Bronchial epithelial cell (primary cell): Measurements from ENCODE around the gene FAM163B. TPM values are rescaled to one million over a fixed set of nuclear protein-coding genes. Genes with fewer than 3 reads are reported as not detected.

Experiments used
- DNase-seq: peaks from one replicate; pipeline ENCODE4 v3.0.0-alpha.2; 2010; ENCODE audit warnings: low read depth
- FAIRE-seq: peaks from 2 replicates; lab custom pipeline; 2011; peaks lifted over from hg19 to GRCh38; lab: Jason Lieb, UNC
- H3K27me3 ChIP-seq: 2 replicates; pipeline ENCODE4 v1.5.1; 2011; ENCODE audit warnings: low read length; ENCODE audit not compliant: control insufficient read depth, insufficient read depth
- H3K36me3 ChIP-seq: 2 replicates; pipeline ENCODE4 v1.5.1; 2011; ENCODE audit warnings: low read length; ENCODE audit not compliant: control insufficient read depth, insufficient read depth
- H3K4me3 ChIP-seq: 2 replicates; pipeline ENCODE4 v1.5.1; 2011; ENCODE audit warnings: mild to moderate bottlenecking, low read depth, low read length, control low read depth
- CTCF ChIP-seq: IDR thresholded peaks from 2 replicates; pipeline ENCODE4 v1.5.1; 2011; ENCODE audit warnings: mild to moderate bottlenecking, moderate library complexity, low read length, control low read depth, inconsistent platforms; ENCODE audit not compliant: insufficient read depth, severe bottlenecking
- total RNA-seq: library from RNA; depleted of rRNA; stranded (reverse); fragments of >200 nt; gene quantifications from 2 replicates; pipeline ENCODE4 v1.2.1, GENCODE V29; 2014

Gene FAM163B
- total RNA-seq, 1 donor from 2014 or later, result not detected

DNA sequence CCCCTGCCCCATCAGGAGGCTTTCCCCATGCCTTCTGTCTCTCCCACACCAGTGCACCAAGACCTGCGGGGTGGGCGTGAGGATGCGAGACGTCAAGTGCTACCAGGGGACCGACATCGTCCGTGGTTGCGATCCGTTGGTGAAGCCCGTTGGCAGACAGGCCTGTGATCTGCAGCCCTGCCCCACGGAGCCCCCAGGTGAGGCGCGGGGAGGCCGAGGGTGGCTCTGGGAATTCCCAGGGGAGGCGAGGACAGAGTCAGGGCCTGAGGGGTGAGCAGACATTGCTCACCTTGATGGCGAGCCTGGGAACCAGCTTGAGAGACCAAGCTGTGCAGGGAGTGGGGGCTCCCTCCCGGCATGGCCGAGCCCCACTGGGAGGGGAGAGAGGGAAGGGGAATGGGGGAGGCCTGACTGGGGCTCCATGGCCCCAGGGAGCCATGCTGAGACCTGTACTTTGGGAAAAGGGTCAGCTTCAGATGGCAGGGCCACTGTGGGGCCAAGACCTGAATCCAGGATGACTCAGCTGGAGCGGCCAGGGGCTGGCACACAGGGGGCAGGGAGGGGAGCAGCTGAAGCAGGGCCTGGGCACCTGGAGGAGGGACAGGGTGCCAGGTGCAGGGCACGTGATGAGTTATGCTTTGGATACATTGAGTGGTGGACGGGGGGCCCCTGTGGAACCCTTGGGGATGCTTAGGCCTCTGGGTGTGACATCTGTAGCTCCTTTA, 35.2 kb downstream of the FAM163B start:
- H3K36me3 ChIP-seq, result no peaks in the 10 kb centered on the region
- no peak overlapping the region for H3K4me3 ChIP-seq
- DNase-seq (no peak), FAIRE-seq (no peak)
- TF ChIP-seq CTCF, result no peak
- H3K27me3 ChIP-seq, result peaks cover 5% of the 10 kb centered on the region

- peaks cover 5% of the 10 kb centered on the region for H3K27me3 ChIP-seq
These were observed 36.3 kb downstream of the FAM163B start for GRCh38 chr9:133572821-133573361.

GRCh38 chr9:133571896-133572595, 37.1 kb downstream of the FAM163B start:
- FAIRE-seq (no peak), DNase-seq (no peak)
- TF ChIP-seq CTCF, result no peak
- H3K4me3 ChIP-seq, result no peak overlapping the region
- no peaks in the 10 kb centered on the region for H3K36me3 ChIP-seq
- peaks cover 5% of the 10 kb centered on the region for H3K27me3 ChIP-seq

More at GRCh38 chr9:133572821-133573361, 36.3 kb downstream of the FAM163B start:
- DNase-seq (no peak), FAIRE-seq (no peak)
- no peak for TF ChIP-seq CTCF
- no peaks in the 10 kb centered on the region for H3K36me3 ChIP-seq
- no peak overlapping the region for H3K4me3 ChIP-seq

- FAIRE-seq (no peak), DNase-seq (no peak)
- Histone ChIP-seq H3K27me3 (peaks cover 3% of the 10 kb centered on the region), H3K36me3 (no peaks in the 10 kb centered on the region), H3K4me3 (no peak overlapping the region)
- no peak for TF ChIP-seq CTCF
These were observed 37.7 kb downstream of the FAM163B start for GRCh38 chr9:133571391-133571890.

DNA sequence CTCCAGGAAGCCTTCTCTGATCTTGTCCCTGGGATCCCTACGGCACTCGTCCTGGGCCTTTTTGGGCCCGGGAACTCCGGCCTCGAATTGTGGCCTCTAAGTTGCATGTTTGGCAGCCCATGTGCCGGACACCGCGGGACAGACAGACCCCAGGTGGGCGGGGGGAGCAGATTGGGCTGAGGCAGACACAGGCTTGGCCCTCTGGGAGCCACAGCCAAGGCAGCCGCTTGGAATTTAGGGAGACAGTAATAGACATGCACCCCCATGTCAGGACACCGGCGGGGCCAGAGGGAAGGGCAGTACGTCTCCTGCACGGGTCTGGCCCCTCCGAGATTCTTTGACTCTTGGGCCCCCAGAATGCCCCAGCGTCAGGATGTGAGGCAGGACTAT, 38.5 kb downstream of the FAM163B start:
- DNase-seq, result no peak
- Histone ChIP-seq H3K4me3 (no peak overlapping the region), H3K36me3 (no peaks in the 10 kb centered on the region), H3K27me3 (peaks cover 4% of the 10 kb centered on the region)
- FAIRE-seq, result no peak
- no peak for TF ChIP-seq CTCF
